WTC11 (cell line): Measurements from ENCODE around the gene ZNF740. TPM values are rescaled to one million over a fixed set of nuclear protein-coding genes. Genes with fewer than 3 reads are reported as not detected.
A peak's percentile ranks its signal among the peaks of the same experiment; 100 is the strongest.

Source experiments
- ATAC-seq: fragments of 200-7000 bp; cut with Tn5 transposase; 2 replicates; pipeline ENCODE4 v1.10.0; 2021; ENCODE audit warnings: mild to moderate bottlenecking, moderate library complexity
- Bru-seq: library from RNA; stranded (reverse); fragments of 400-500 nt; gene quantifications from one replicate; lab custom pipeline; 2021; lab: Mats Ljungman, UMichigan
- CTCF ChIA-PET: fragments of 300-600 bp; sonication (Branson Sonifier 250); formaldehyde crosslinking; loops from one replicate; lab custom pipeline; 2021; ENCODE audit warnings: antibody characterized with exemption; lab: Charles Lee
- POLR2A ChIA-PET: fragments of 350-600 bp; sonication (Branson Sonifier 250); formaldehyde crosslinking; loops from one replicate; lab custom pipeline; 2021; ENCODE audit warnings: antibody characterized with exemption; lab: Charles Lee
- DNase-seq: peaks from one replicate; pipeline ENCODE4 v3.0.0; 2021; ENCODE audit warnings: low spot score
- H3K27ac Mint-ChIP-seq: 2 replicates; pipeline ENCODE4 v1.8.0; 2021; ENCODE audit warnings: mixed read lengths
- H3K27me3 Mint-ChIP-seq: 2 replicates; pipeline ENCODE4 v1.8.0; 2021; ENCODE audit warnings: low read depth, mild to moderate bottlenecking, moderate library complexity, mixed read lengths
- H3K36me3 Mint-ChIP-seq: 2 replicates; pipeline ENCODE4 v1.8.0; 2021; ENCODE audit warnings: mixed read lengths
- H3K4me1 Mint-ChIP-seq: 2 replicates; pipeline ENCODE4 v1.8.0; 2022; ENCODE audit warnings: mixed read lengths
- H3K4me3 Mint-ChIP-seq: 2 replicates; pipeline ENCODE4 v1.8.0; 2021; ENCODE audit warnings: mild to moderate bottlenecking, moderate library complexity, mixed read lengths
- H3K9me3 Mint-ChIP-seq: 2 replicates; pipeline ENCODE4 v1.8.0; 2021; ENCODE audit warnings: mixed read lengths
- ATF1 ChIP-seq: sonication (generic); formaldehyde crosslinking; IDR thresholded peaks from 2 replicates; pipeline ENCODE4 v1.8.1; 2023; ENCODE audit warnings: mild to moderate bottlenecking, moderate library complexity, missing genetic modification reagents
- CBFB ChIP-seq: sonication (generic); formaldehyde crosslinking; IDR thresholded peaks from 2 replicates; pipeline ENCODE4 v1.8.1; 2022; ENCODE audit warnings: mild to moderate bottlenecking, low read depth, missing genetic modification reagents
- E2F5 ChIP-seq: sonication (generic); formaldehyde crosslinking; IDR thresholded peaks from 2 replicates; pipeline ENCODE4 v1.8.1; 2022; ENCODE audit warnings: mild to moderate bottlenecking, moderate library complexity, missing genetic modification reagents
- ERG ChIP-seq: fragments of 250-450 bp; sonication (Bioruptor Pico); IDR thresholded peaks from 2 replicates; pipeline ENCODE4 v1.8.0; 2021; ENCODE audit warnings: mild to moderate bottlenecking
- ETV6 ChIP-seq: sonication (generic); formaldehyde crosslinking; IDR thresholded peaks from 2 replicates; pipeline ENCODE4 v1.8.1; 2022; ENCODE audit warnings: mild to moderate bottlenecking, missing genetic modification reagents
- FOXK1 ChIP-seq: sonication (generic); formaldehyde crosslinking; IDR thresholded peaks from 2 replicates; pipeline ENCODE4 v1.8.0; 2022; ENCODE audit warnings: mild to moderate bottlenecking, moderate library complexity, missing genetic modification reagents
- FOXP4 ChIP-seq: sonication (generic); formaldehyde crosslinking; IDR thresholded peaks from 2 replicates; pipeline ENCODE4 v1.8.0; 2022; ENCODE audit warnings: mild to moderate bottlenecking, missing genetic modification reagents
- GTF2I ChIP-seq: fragments of 250-450 bp; sonication (Bioruptor Pico); conservative IDR thresholded peaks from 2 replicates; pipeline ENCODE4 v1.4.0; 2021; ENCODE audit warnings: mild to moderate bottlenecking
- IRF1 ChIP-seq: sonication (generic); formaldehyde crosslinking; IDR thresholded peaks from 2 replicates; pipeline ENCODE4 v1.8.0; 2023; ENCODE audit warnings: missing genetic modification reagents
- MLX ChIP-seq: sonication (generic); formaldehyde crosslinking; IDR thresholded peaks from 2 replicates; pipeline ENCODE4 v1.8.1; 2023; ENCODE audit warnings: mild to moderate bottlenecking, missing genetic modification reagents, moderate library complexity
- NR2C2 ChIP-seq: sonication (generic); formaldehyde crosslinking; IDR thresholded peaks from 2 replicates; pipeline ENCODE4 v1.8.0; 2022; ENCODE audit warnings: mild to moderate bottlenecking, missing genetic modification reagents
- SP1 ChIP-seq: sonication (generic); formaldehyde crosslinking; conservative IDR thresholded peaks from 2 replicates; pipeline ENCODE4 v1.8.1; 2022; ENCODE audit warnings: missing genetic modification reagents
- STAT6 ChIP-seq: sonication (generic); formaldehyde crosslinking; conservative IDR thresholded peaks from 2 replicates; pipeline ENCODE4 v1.8.1; 2023; ENCODE audit warnings: mild to moderate bottlenecking, low read depth, missing genetic modification reagents, moderate library complexity
- TP53 ChIP-seq: sonication (generic); formaldehyde crosslinking; IDR thresholded peaks from 2 replicates; pipeline ENCODE4 v1.8.1; 2023; ENCODE audit warnings: mild to moderate bottlenecking, missing genetic modification reagents
- ZNF138 ChIP-seq: sonication (generic); formaldehyde crosslinking; conservative IDR thresholded peaks from 2 replicates; pipeline ENCODE4 v1.8.1; 2022; ENCODE audit warnings: mild to moderate bottlenecking, moderate library complexity, missing genetic modification reagents
- ZNF317 ChIP-seq: sonication (generic); formaldehyde crosslinking; IDR thresholded peaks from 2 replicates; pipeline ENCODE4 v1.8.1; 2023; ENCODE audit warnings: low read depth, mild to moderate bottlenecking, moderate library complexity, missing genetic modification reagents, borderline replicate concordance
- long read RNA-seq, 3 experiments: library from RNA in 1 of 3; library from capped mRNA in 1 of 3; library from polyadenylated mRNA in 1 of 3; unstranded in 2 of 3; stranded (forward) in 1 of 3; transcript quantifications; one replicate each; pipeline ENCODE4 v2.0.0, GENCODE V29; 2021
- total RNA-seq: library from RNA; stranded (reverse); gene quantifications from 3 replicates; pipeline ENCODE4 v1.2.3, GENCODE V29; 2021
- TF ChIP-seq, protein P1 (sequence below): fragments of 250-450 bp; sonication (Bioruptor Pico); IDR thresholded peaks from 2 replicates; pipeline ENCODE4 v2.1.2; 2022; ENCODE audit warnings: mild to moderate bottlenecking, moderate library complexity
- TF ChIP-seq, protein P2 (sequence below): sonication (generic); formaldehyde crosslinking; IDR thresholded peaks from 2 replicates; pipeline ENCODE4 v1.8.1; 2022; ENCODE audit warnings: missing genetic modification reagents, borderline replicate concordance
- TF ChIP-seq, protein P3 (sequence below): sonication (generic); formaldehyde crosslinking; IDR thresholded peaks from 2 replicates; pipeline ENCODE4 v1.8.0; 2023; ENCODE audit warnings: mild to moderate bottlenecking, missing genetic modification reagents

The ZNF740 gene
- total RNA-seq (26.6 to 36.6 TPM (median 36.1 TPM) in 3 replicates), Bru-seq, nascent RNA (percentile 78 among the genes with signal in this experiment)
- long read RNA-seq, experiment 1, full-length matches to known transcripts, result 2 of 6 reads
- long read RNA-seq, experiment 1, partial matches to known transcripts, result 0 of 6 reads
- long read RNA-seq, experiment 1, other reads (novel, unspliced or antisense), result 4 of 6 reads
- long read RNA-seq, experiment 2, partial matches to known transcripts, result 3 of 27 reads
- long read RNA-seq, experiment 2, other reads (novel, unspliced or antisense), result 24 of 27 reads
- long read RNA-seq, experiment 3, partial matches to known transcripts, result 0 of 1 reads
- long read RNA-seq, experiment 3, other reads (novel, unspliced or antisense), result 1 of 1 reads

DNA sequence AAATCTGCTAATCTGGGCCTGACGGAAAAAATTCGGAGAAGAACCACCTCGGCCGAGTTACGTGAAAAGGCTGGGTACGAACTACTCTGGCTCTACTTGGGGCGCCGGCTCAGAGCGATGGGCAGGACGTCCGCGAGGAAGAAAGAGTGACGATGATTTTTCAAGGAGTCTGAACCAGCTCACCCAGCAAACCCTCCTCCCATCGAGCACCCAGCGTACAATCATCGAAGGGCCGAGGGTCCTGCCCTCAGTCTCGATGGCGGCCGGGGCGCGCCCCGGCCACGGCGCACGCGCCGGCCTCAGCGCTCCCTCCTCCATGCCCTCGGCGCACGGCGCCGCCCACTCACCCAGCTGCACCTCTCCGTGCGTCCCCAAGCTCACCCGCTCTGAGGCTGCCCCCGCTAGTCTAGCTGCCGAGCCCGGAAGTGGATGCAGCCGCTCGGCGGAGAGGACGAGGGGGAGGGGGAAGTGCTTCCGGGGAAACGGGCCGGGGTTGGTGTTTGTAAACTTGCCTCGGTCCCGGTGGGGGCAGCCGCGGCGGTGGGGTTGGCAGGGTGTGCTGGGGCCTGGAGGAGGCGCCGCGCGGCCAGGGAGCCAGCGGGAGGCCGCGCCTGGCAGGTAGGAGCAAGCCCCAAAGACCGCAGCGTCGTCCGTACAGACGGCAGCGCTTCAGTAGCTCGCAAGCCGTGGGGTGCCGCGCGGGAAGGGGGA is at the start of gene ZNF740, which contains the start of gene CSAD:
Gene ZNF740, plus strand, starts transcription at position 503 of the 711 bp plus-strand sequence. CDS start 1,262 bp downstream, outside the sequence.
Gene CSAD, minus strand, starts transcription at position 706 of the 711 bp plus-strand sequence. CDS start 7,455 bp downstream, outside the sequence.
- peaks cover 48% of the 10 kb centered on the region for H3K27me3 Mint-ChIP-seq
- ChIA-PET CTCF (interaction anchor here (0.7 to 3.4 kb wide), 23 partner anchors 8 to 172 kb away, joined by 3 to 37 read pairs (median 6); partner anchors contain the start of genes AAAS, ESPL1, IGFBP6 and MYG1), POLR2A (interaction anchor here (0.7 to 1.7 kb wide), 7 partner anchors 10 to 132 kb away, joined by 3 to 9 read pairs (median 3); partner anchors contain the start of genes PFDN5 and SPRYD3)
- TF ChIP-seq, protein P1, sequence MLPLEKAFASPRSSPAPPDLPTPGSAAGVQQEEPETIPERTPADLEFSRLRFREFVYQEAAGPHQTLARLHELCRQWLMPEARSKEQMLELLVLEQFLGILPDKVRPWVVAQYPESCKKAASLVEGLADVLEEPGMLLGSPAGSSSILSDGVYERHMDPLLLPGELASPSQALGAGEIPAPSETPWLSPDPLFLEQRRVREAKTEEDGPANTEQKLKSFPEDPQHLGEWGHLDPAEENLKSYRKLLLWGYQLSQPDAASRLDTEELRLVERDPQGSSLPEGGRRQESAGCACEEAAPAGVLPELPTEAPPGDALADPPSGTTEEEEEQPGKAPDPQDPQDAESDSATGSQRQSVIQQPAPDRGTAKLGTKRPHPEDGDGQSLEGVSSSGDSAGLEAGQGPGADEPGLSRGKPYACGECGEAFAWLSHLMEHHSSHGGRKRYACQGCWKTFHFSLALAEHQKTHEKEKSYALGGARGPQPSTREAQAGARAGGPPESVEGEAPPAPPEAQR (CRISPR knock-in tag), result no peak
- TF ChIP-seq SP1 (CRISPR knock-in tag) (peak; percentile 66), CBFB (CRISPR knock-in tag) (peak; percentile 63), MLX (CRISPR knock-in tag) (no peak), ERG (CRISPR knock-in tag) (no peak), ATF1 (no peak), NR2C2 (peak; percentile 88), ZNF317 (CRISPR knock-in tag) (no peak), ETV6 (CRISPR knock-in tag) (peak; percentile 95), FOXK1 (peak; percentile 99), IRF1 (CRISPR knock-in tag) (no peak), FOXP4 (CRISPR knock-in tag) (peak; percentile 74; the same call in 1 of the 2 replicates), E2F5 (CRISPR knock-in tag) (peak; percentile 61), TP53 (peak; percentile 49; the same call in 1 of the 2 replicates), STAT6 (CRISPR knock-in tag) (no peak), ZNF138 (CRISPR knock-in tag) (no peak), GTF2I (CRISPR knock-in tag) (no peak)
- TF ChIP-seq, protein P2, sequence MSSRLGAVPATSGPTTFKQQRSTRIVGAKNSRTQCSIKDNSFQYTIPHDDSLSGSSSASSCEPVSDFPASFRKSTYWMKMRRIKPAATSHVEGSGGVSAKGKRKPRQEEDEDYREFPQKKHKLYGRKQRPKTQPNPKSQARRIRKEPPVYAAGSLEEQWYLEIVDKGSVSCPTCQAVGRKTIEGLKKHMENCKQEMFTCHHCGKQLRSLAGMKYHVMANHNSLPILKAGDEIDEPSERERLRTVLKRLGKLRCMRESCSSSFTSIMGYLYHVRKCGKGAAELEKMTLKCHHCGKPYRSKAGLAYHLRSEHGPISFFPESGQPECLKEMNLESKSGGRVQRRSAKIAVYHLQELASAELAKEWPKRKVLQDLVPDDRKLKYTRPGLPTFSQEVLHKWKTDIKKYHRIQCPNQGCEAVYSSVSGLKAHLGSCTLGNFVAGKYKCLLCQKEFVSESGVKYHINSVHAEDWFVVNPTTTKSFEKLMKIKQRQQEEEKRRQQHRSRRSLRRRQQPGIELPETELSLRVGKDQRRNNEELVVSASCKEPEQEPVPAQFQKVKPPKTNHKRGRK (CRISPR knock-in tag), result no peak
- TF ChIP-seq, protein P3, sequence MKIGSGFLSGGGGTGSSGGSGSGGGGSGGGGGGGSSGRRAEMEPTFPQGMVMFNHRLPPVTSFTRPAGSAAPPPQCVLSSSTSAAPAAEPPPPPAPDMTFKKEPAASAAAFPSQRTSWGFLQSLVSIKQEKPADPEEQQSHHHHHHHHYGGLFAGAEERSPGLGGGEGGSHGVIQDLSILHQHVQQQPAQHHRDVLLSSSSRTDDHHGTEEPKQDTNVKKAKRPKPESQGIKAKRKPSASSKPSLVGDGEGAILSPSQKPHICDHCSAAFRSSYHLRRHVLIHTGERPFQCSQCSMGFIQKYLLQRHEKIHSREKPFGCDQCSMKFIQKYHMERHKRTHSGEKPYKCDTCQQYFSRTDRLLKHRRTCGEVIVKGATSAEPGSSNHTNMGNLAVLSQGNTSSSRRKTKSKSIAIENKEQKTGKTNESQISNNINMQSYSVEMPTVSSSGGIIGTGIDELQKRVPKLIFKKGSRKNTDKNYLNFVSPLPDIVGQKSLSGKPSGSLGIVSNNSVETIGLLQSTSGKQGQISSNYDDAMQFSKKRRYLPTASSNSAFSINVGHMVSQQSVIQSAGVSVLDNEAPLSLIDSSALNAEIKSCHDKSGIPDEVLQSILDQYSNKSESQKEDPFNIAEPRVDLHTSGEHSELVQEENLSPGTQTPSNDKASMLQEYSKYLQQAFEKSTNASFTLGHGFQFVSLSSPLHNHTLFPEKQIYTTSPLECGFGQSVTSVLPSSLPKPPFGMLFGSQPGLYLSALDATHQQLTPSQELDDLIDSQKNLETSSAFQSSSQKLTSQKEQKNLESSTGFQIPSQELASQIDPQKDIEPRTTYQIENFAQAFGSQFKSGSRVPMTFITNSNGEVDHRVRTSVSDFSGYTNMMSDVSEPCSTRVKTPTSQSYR (CRISPR knock-in tag), result peak; percentile 89

More for the DNA sequence above, at the start of gene ZNF740, which contains the start of gene CSAD:
- ATAC-seq (peak; percentile 97), DNase-seq (peak; percentile 96)
- Mint-ChIP-seq H3K9me3 (no peaks in the 10 kb centered on the region), H3K27ac (peak within 1 kb of the TSS; percentile 93), H3K4me1 (peaks cover 24% of the 10 kb centered on the region), H3K4me3 (peak within 1 kb of the TSS; percentile 91), H3K36me3 (peaks cover 26% of the 10 kb centered on the region)
